ENCODE data around the gene AJM1.
"Not testable (repeated sequence)": the region's sequence is repeated elsewhere in the genome, so short reads cannot be mapped to it uniquely, and the experiment has no call there.

Gene AJM1

DNA sequence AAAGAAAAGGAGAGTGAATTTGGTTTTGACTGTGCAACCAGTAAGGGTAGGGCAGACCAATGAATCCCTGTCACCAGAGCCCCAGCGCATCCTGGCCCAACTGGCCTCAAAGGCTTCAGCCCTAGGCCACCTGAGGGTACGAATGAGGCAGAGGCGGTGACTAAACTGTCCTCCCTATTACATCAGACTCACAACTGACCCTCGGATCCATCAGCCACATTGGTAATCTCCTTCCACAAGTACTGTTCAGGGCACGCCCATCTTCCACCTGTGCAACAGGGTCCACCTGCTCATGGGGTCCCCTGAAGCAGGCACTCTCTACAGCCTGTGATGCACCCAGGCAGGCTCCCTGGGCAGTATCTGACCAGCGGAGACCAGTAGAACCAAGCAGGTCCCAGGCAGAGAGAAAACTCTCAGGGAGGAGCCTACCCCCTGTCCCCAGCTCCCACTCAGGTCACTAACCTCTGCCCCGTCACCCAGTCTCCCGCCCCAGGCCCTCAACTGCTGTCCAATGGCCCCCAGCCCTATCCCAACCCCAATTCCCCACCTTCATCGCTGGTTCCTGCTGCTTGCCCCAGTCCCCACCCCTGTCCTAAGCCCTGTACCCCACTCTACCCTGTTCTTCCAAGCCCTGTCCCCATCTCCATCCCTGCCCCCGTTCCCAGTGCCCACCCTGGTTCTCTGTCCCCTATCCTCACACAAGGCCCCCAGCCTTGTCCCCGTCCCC lies 22.9 kb downstream of the AJM1 start (continued):
- TF ChIP-seq, protein P1, sequence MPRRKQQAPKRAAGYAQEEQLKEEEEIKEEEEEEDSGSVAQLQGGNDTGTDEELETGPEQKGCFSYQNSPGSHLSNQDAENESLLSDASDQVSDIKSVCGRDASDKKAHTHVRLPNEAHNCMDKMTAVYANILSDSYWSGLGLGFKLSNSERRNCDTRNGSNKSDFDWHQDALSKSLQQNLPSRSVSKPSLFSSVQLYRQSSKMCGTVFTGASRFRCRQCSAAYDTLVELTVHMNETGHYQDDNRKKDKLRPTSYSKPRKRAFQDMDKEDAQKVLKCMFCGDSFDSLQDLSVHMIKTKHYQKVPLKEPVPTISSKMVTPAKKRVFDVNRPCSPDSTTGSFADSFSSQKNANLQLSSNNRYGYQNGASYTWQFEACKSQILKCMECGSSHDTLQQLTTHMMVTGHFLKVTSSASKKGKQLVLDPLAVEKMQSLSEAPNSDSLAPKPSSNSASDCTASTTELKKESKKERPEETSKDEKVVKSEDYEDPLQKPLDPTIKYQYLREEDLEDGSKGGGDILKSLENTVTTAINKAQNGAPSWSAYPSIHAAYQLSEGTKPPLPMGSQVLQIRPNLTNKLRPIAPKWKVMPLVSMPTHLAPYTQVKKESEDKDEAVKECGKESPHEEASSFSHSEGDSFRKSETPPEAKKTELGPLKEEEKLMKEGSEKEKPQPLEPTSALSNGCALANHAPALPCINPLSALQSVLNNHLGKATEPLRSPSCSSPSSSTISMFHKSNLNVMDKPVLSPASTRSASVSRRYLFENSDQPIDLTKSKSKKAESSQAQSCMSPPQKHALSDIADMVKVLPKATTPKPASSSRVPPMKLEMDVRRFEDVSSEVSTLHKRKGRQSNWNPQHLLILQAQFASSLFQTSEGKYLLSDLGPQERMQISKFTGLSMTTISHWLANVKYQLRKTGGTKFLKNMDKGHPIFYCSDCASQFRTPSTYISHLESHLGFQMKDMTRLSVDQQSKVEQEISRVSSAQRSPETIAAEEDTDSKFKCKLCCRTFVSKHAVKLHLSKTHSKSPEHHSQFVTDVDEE (CRISPR knock-in tag; IDR thresholded peaks at IDR 0.05) = no peak

DNA sequence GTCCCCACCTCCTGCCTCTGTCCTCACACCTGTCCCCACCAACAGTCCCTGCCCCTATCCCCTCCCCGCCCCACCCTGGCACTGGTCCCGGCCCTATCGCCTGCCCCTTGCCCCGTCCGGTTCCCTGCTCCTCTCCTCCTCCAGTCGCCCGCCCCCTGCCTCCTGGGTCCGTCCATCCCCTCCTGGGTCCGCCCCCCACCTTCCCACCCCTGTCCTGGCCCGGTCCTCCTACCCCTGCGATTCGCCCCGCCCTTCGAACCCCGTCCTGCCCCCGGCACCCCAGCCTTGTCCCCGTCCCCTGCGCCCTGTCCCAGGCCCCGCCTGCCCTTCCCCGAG lies 23.5 kb downstream of the AJM1 start:
- no peak; the same call in 2 of the 3 replicates for ATAC-seq
- TF ChIP-seq ESRRG (CRISPR knock-in tag; IDR thresholded peaks at IDR 0.05) (no peak), CSDC2 (CRISPR knock-in tag; IDR thresholded peaks at IDR 0.05) (no peak), TCF4 (CRISPR knock-in tag; IDR thresholded peaks at IDR 0.05; ENCODE audit: borderline replicate concordance) (no peak), ZNF70 (CRISPR knock-in tag; IDR thresholded peaks at IDR 0.05) (no peak), ISL1 (CRISPR knock-in tag; IDR thresholded peaks at IDR 0.05) (no peak), RARB (CRISPR knock-in tag; IDR thresholded peaks at IDR 0.05) (no peak), ZNF8 (CRISPR knock-in tag; IDR thresholded peaks at IDR 0.05) (no peak), ZFP30 (CRISPR knock-in tag; IDR thresholded peaks at IDR 0.05) (no peak), TOX (CRISPR knock-in tag; IDR thresholded peaks at IDR 0.05; ENCODE audit: borderline replicate concordance) (no peak), BACH2 (CRISPR knock-in tag; IDR thresholded peaks at IDR 0.05; ENCODE audit: borderline replicate concordance) (no peak)
- TF ChIP-seq, protein P2, sequence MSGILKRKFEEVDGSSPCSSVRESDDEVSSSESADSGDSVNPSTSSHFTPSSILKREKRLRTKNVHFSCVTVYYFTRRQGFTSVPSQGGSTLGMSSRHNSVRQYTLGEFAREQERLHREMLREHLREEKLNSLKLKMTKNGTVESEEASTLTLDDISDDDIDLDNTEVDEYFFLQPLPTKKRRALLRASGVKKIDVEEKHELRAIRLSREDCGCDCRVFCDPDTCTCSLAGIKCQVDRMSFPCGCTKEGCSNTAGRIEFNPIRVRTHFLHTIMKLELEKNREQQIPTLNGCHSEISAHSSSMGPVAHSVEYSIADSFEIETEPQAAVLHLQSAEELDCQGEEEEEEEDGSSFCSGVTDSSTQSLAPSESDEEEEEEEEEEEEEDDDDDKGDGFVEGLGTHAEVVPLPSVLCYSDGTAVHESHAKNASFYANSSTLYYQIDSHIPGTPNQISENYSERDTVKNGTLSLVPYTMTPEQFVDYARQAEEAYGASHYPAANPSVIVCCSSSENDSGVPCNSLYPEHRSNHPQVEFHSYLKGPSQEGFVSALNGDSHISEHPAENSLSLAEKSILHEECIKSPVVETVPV (CRISPR knock-in tag; IDR thresholded peaks at IDR 0.05) = no peak
- TF ChIP-seq, protein P1 (CRISPR knock-in tag; IDR thresholded peaks at IDR 0.05) = no peak
- TF ChIP-seq, protein P3, sequence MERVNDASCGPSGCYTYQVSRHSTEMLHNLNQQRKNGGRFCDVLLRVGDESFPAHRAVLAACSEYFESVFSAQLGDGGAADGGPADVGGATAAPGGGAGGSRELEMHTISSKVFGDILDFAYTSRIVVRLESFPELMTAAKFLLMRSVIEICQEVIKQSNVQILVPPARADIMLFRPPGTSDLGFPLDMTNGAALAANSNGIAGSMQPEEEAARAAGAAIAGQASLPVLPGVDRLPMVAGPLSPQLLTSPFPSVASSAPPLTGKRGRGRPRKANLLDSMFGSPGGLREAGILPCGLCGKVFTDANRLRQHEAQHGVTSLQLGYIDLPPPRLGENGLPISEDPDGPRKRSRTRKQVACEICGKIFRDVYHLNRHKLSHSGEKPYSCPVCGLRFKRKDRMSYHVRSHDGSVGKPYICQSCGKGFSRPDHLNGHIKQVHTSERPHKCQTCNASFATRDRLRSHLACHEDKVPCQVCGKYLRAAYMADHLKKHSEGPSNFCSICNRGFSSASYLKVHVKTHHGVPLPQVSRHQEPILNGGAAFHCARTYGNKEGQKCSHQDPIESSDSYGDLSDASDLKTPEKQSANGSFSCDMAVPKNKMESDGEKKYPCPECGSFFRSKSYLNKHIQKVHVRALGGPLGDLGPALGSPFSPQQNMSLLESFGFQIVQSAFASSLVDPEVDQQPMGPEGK (CRISPR knock-in tag; IDR thresholded peaks at IDR 0.05; ENCODE audit: borderline replicate concordance) = no peak
- TF ChIP-seq, protein P4, sequence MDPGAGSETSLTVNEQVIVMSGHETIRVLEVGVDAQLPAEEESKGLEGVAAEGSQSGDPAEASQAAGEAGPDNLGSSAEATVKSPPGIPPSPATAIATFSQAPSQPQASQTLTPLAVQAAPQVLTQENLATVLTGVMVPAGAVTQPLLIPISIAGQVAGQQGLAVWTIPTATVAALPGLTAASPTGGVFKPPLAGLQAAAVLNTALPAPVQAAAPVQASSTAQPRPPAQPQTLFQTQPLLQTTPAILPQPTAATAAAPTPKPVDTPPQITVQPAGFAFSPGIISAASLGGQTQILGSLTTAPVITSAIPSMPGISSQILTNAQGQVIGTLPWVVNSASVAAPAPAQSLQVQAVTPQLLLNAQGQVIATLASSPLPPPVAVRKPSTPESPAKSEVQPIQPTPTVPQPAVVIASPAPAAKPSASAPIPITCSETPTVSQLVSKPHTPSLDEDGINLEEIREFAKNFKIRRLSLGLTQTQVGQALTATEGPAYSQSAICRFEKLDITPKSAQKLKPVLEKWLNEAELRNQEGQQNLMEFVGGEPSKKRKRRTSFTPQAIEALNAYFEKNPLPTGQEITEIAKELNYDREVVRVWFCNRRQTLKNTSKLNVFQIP (CRISPR knock-in tag; IDR thresholded peaks at IDR 0.05; ENCODE audit: borderline replicate concordance, low read depth) = no peak

DNA sequence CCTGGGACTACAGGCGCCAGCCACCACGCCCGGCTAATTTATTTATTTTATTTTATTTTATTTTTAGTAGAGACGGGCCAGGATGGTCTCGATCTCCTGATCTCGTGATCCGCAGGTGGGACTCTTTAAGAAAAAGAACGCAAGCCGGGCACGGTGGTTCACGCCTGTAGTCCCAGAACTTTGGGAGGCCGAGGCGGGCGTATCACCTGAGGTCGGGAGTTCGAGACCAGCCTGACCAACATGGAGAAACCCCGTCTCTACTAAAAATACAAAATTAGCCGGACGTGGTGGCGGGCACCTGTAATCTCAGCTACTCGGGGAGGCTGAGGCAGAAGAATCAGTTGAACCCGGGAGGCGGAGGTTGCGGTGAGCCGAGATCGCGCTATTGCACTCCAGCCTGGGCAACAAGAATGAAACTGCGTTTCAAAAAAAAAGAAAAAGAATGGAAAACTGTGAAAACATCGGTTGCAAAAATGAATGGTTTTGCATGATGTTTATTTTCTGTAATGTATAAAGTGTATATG lies 24.7 kb downstream of the AJM1 start:
- ATAC-seq = not testable (repeated sequence)

DNA sequence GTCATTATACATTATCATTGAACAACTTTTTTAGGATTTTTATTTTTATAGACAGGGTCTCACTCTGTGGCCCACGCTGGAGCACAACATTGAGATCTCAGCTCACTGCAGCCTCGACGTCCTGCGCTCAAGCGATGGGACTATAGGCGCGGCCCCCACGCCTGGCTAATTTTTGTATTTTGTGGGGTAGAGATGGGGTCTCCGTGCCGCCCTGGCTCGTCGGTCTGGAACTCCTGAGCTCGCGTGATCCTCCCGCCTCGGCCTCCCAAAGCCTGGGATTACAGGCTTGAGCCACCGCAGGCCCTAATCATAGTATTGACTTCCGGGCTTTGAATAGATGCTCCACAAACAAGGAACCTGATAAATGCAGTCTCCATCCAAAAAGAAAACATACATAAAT lies 25.2 kb downstream of the AJM1 start:
- no peak for TF ChIP-seq ESRRG (CRISPR knock-in tag; IDR thresholded peaks at IDR 0.05)
- TF ChIP-seq ZNF565 (CRISPR knock-in tag; conservative IDR thresholded peaks at IDR 0.05; ENCODE audit: low read depth) = no peak
- no peak for TF ChIP-seq TOX (CRISPR knock-in tag; IDR thresholded peaks at IDR 0.05; ENCODE audit: borderline replicate concordance)
- TF ChIP-seq, protein P2 (CRISPR knock-in tag; IDR thresholded peaks at IDR 0.05) = no peak
- TF ChIP-seq ZFP30 (CRISPR knock-in tag; IDR thresholded peaks at IDR 0.05) = no peak
- no peak for TF ChIP-seq OSR1 (CRISPR knock-in tag; IDR thresholded peaks at IDR 0.05)
- no peak for TF ChIP-seq PPARA (CRISPR knock-in tag; IDR thresholded peaks at IDR 0.05; ENCODE audit: borderline replicate concordance)
- no peak for TF ChIP-seq ZNF70 (CRISPR knock-in tag; IDR thresholded peaks at IDR 0.05)
- ATAC-seq = no peak

Measured in SK-N-SH treated with all-trans-retinoic acid at 6 μM for 48 hours (cell line).